ENCODE data around the gene RBBP7. TPM values are rescaled to one million over a fixed set of nuclear protein-coding genes. Genes with fewer than 3 reads are reported as not detected.

RBBP7 gene
- 101 TPM for total RNA-seq

GRCh38 chrX:16870095-16870861, at the start of gene RBBP7:
RBBP7 (minus strand) TSS chrX:16870362; CDS start chrX:16870053, 309 bp downstream.
- DNase-seq: peak; percentile 96

GRCh38 chrX:16918979-16919378, 48.8 kb upstream of the RBBP7 start:
- DNase-seq: no peak

- DNase-seq: no peak
Observed at GRCh38 chrX:16917120-16917519, 47.0 kb upstream of the RBBP7 start.

GRCh38 chrX:16916561-16916960, 46.4 kb upstream of the RBBP7 start:
- DNase-seq: no peak

GRCh38 chrX:16914058-16914457, 43.9 kb upstream of the RBBP7 start:
- no peak for DNase-seq

GRCh38 chrX:16910376-16910775, 40.2 kb upstream of the RBBP7 start:
- DNase-seq: no peak

- DNase-seq: no peak
Observed at GRCh38 chrX:16903274-16904022, 33.3 kb upstream of the RBBP7 start.

- no peak for DNase-seq
Observed at GRCh38 chrX:16897445-16897844, 27.3 kb upstream of the RBBP7 start.

GRCh38 chrX:16892504-16893362, 22.6 kb upstream of the RBBP7 start:
- DNase-seq: peak; percentile 84

- no peak for DNase-seq
Observed at GRCh38 chrX:16885628-16886027, 15.5 kb upstream of the RBBP7 start.

- no peak for DNase-seq
Observed at GRCh38 chrX:16883487-16883804, 13.3 kb upstream of the RBBP7 start.

GRCh38 chrX:16882702-16883486, 12.7 kb upstream of the RBBP7 start:
- DNase-seq: peak; percentile 88

- peak; percentile 64 for DNase-seq
Observed at GRCh38 chrX:16882169-16882568, 12.0 kb upstream of the RBBP7 start.

- no peak for DNase-seq
Observed at GRCh38 chrX:16876696-16877095, 6.5 kb upstream of the RBBP7 start.

- no peak for DNase-seq
Observed at GRCh38 chrX:16874458-16875095, 4.4 kb upstream of the RBBP7 start.

GRCh38 chrX:16873106-16873505, 2.9 kb upstream of the RBBP7 start:
- no peak for DNase-seq

- peak; percentile 51 for DNase-seq
Observed at GRCh38 chrX:16870862-16871815, 977 bp upstream of the RBBP7 start.

GRCh38 chrX:16869393-16870094, 618 bp downstream of the RBBP7 start:
- DNase-seq: peak; percentile 58

- DNase-seq: no peak
Observed at GRCh38 chrX:16868920-16869319, 1.2 kb downstream of the RBBP7 start.

- no peak for DNase-seq
Observed at GRCh38 chrX:16867947-16868346, 2.2 kb downstream of the RBBP7 start.

All from tongue (tissue), 2 donors.